ENCODE measurements around the gene TMEM87B. TPM values are rescaled to one million over a fixed set of nuclear protein-coding genes. Genes with fewer than 3 reads are reported as not detected.

Gene TMEM87B
- total RNA-seq, 1 donor from 2014 or later, result 23.6 TPM

DNA sequence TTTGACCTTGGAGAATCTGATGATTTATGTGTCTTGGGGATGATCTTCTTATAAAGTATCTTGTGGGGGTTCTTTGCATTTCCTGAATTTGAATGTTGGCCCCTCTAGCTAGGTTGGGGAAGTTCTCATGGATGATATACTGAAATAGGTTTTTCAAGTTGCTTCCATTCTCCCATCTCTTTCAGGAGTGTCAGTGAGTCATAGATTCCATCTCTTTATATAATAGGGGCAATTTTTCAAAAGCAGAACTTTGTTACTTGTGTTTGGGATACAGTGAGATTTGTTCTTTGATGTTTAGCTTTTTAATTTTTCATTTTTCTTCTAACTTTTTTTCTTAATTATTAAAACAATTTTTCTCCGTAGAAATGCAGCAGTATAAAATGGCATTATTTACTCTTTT is 19.4 kb downstream of the TMEM87B start:
- no peak for DNase-seq
- H3K36me3 ChIP-seq, result peaks cover 48% of the 10 kb centered on the region
- no peak overlapping the region for H3K27ac ChIP-seq

DNA sequence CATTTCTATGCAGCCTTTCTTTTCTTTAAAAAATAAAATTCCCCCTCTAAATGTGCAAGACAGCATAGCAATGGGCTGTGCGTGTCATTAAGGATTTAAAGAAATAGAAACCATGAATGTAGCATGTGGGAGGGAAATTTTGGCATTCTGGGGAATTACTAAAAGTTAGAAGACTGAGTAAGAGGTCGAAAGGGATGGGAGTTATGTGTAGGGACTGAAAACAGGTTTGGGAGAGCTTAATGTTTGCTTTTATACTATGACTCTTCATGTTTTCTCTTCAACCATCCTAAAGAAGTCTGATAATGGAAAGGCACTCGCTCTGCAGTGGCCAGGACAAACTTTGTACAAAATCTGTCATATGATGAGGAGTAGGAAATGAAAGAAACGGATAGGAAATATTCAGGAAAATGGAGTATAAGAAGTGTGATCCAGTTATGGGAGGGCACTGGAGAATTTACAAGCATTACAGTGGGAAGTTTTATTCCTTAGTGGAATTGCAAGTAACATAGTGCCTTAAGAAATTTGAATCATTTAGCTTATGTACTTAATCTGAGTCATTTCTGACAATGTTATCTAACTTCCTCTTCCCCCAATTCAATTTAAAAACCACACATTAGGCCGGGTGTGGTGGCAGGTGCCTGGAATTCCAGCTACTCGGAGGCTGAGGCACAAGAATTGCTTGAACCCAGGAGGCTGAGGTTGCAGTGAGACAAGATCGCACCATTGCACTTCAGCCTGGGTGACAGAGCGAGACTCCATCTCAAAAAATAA is 20.6 kb downstream of the TMEM87B start:
- H3K27ac ChIP-seq, result no peak overlapping the region
- TF ChIP-seq, protein P1, sequence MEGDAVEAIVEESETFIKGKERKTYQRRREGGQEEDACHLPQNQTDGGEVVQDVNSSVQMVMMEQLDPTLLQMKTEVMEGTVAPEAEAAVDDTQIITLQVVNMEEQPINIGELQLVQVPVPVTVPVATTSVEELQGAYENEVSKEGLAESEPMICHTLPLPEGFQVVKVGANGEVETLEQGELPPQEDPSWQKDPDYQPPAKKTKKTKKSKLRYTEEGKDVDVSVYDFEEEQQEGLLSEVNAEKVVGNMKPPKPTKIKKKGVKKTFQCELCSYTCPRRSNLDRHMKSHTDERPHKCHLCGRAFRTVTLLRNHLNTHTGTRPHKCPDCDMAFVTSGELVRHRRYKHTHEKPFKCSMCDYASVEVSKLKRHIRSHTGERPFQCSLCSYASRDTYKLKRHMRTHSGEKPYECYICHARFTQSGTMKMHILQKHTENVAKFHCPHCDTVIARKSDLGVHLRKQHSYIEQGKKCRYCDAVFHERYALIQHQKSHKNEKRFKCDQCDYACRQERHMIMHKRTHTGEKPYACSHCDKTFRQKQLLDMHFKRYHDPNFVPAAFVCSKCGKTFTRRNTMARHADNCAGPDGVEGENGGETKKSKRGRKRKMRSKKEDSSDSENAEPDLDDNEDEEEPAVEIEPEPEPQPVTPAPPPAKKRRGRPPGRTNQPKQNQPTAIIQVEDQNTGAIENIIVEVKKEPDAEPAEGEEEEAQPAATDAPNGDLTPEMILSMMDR (IDR thresholded peaks at IDR 0.05), result no peak
- H3K27me3 ChIP-seq (ENCODE audit: low read depth), result no peaks in the 10 kb centered on the region
- H3K36me3 ChIP-seq, result peaks cover 55% of the 10 kb centered on the region
- H3K4me1 ChIP-seq, result peaks cover 4% of the 10 kb centered on the region
- no peak for DNase-seq
- ATAC-seq, result no peak
- intact Hi-C loops (cut with DNase I), result no loop called here
- no peaks in the 10 kb centered on the region for H3K9me3 ChIP-seq
- no peak overlapping the region for H3K4me3 ChIP-seq

More for the DNA sequence above, 19.4 kb downstream of the TMEM87B start:
- intact Hi-C loops (cut with DNase I), result no loop called here
- H3K4me1 ChIP-seq, result peaks cover 4% of the 10 kb centered on the region
- H3K4me3 ChIP-seq, result no peak overlapping the region
- no peaks in the 10 kb centered on the region for H3K9me3 ChIP-seq
- no peak for ATAC-seq
- TF ChIP-seq, protein P1 (IDR thresholded peaks at IDR 0.05), result no peak
- H3K27me3 ChIP-seq (ENCODE audit: low read depth), result no peaks in the 10 kb centered on the region

DNA sequence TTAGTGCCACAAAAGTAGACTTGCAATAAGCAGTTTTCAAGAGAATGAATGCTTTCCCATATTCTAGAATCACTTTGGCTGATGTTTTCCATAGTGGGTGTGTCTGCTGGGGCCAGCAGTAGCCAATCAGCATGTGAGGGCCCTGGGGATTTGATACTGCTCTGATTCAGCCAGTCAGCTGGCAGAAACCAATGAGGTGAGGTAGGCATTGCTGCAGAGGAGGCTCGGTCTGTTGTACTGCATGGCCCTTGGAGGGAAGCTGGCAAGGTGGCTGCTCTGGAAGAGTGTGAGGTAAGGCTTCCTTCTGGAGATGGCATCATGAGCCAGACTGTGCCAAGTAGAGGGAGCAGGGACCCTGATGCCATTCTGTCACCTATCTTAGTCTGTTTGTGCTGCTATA is 22.7 kb downstream of the TMEM87B start:
- Histone ChIP-seq H3K27ac (no peak overlapping the region), H3K36me3 (peaks cover 66% of the 10 kb centered on the region)
- no peak for ATAC-seq

DNA sequence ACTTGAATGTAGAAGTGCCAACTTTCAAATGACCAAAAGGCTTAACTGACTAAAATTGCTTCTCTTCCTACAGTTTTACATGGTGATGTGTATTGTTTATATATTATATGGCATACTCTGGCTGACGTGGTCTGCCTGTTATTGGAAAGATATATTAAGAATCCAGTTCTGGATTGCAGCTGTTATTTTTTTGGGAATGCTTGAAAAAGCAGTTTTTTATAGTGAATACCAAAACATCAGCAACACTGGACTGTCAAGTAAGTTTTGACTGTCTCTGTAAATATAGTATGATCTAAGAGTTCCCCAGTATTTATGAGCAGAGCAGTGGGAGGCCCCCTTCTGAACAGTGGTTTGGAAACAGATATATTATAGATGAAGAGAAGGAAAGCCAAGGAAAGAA is 26.2 kb downstream of the TMEM87B start:
- peaks cover 78% of the 10 kb centered on the region for H3K36me3 ChIP-seq
- DNase-seq (no peak), ATAC-seq (no peak)
- H3K4me1 ChIP-seq, result no peaks in the 10 kb centered on the region
- intact Hi-C loops (cut with DNase I), result no loop called here
- no peaks in the 10 kb centered on the region for H3K27me3 ChIP-seq (ENCODE audit: low read depth)
- no peaks in the 10 kb centered on the region for H3K9me3 ChIP-seq
- TF ChIP-seq, protein P1 (IDR thresholded peaks at IDR 0.05), result no peak
- no peak overlapping the region for H3K27ac ChIP-seq
- no peak overlapping the region for H3K4me3 ChIP-seq

More for the DNA sequence above, 22.7 kb downstream of the TMEM87B start:
- Histone ChIP-seq H3K4me1 (no peaks in the 10 kb centered on the region), H3K4me3 (no peak overlapping the region), H3K27me3 (ENCODE audit: low read depth) (no peaks in the 10 kb centered on the region), H3K9me3 (no peaks in the 10 kb centered on the region)
- TF ChIP-seq, protein P1 (IDR thresholded peaks at IDR 0.05), result no peak
- intact Hi-C loops (cut with DNase I), result no loop called here
- no peak for DNase-seq

DNA sequence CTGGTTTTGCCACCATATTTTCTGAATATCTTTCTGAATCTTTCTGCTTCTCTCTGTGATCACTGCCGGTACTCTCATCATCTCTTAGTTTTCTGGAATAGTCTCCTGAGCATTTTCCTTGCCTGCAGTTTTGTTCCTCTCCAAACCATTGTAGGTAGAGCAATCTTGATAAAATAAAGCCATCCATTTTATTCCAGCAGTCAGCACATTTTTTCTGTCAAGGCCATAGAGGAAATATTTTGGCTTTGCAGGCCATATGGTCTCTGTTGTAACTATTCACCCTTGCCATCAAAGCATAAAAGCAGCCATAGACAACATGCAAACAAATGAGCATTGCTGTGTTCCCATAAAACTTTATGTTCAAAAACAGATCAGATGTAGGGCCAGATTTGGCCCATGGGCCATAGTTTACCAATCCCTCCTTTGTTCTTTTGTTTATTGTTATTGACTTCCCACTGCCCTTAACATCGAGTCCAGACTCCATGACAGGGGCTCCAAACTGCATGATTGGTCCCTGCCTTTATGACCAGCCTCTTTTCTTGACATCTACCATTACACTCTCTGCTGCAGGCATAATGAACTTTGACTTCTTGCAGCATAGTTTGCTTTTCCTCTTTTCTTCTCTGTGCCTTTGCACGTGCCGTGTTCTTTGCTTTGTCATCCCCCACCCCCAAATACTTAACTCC is 29.8 kb downstream of the TMEM87B start:
- Histone ChIP-seq H3K4me3 (no peak overlapping the region), H3K27ac (peak overlapping the region; percentile 20), H3K4me1 (no peaks in the 10 kb centered on the region), H3K27me3 (ENCODE audit: low read depth) (no peaks in the 10 kb centered on the region), H3K9me3 (no peaks in the 10 kb centered on the region), H3K36me3 (peaks cover 91% of the 10 kb centered on the region)
- DNase-seq, result no peak
- TF ChIP-seq, protein P1 (IDR thresholded peaks at IDR 0.05), result no peak
- ATAC-seq, result no peak
- intact Hi-C loops (cut with DNase I), result no loop called here

All from lower lobe of right lung (tissue), 2 donors.